Astrocyte (in vitro differentiated cells and primary cell): ENCODE data around the gene MKRN2.

Source experiments
- EZH2 ChIP-seq: IDR thresholded peaks from 2 replicates; pipeline ENCODE4 v1.6.1; 2012; ENCODE audit warnings: mild to moderate bottlenecking, low read length, inconsistent platforms; ENCODE audit not compliant: insufficient read depth
- TF ChIP-seq, protein P1 (sequence below): IDR thresholded peaks from 2 replicates; pipeline ENCODE4 v1.5.1; 2011; ENCODE audit warnings: low read depth, mild to moderate bottlenecking, inconsistent platforms, low read length, moderate library complexity; ENCODE audit not compliant: insufficient read depth

DNA sequence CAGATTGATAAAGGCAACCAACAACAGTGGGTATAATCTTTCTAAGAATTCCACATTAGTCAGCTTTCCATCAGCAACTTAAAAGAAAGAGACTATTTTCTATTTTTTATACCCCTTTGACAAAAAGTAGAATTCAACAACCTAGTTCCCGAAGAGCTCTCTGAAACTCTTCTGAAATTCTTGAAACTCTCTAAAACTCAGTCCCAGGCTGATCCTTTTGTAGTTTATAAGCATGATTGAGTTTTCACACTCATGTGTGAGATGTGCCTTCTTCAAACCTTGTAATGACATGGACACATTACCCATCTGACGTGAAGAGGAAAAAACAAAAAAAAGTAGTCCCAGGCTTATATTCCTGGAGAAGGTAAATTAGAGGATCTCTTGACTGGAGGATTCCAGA, 75.6 kb downstream of the MKRN2 start:
- TF ChIP-seq, protein P1, sequence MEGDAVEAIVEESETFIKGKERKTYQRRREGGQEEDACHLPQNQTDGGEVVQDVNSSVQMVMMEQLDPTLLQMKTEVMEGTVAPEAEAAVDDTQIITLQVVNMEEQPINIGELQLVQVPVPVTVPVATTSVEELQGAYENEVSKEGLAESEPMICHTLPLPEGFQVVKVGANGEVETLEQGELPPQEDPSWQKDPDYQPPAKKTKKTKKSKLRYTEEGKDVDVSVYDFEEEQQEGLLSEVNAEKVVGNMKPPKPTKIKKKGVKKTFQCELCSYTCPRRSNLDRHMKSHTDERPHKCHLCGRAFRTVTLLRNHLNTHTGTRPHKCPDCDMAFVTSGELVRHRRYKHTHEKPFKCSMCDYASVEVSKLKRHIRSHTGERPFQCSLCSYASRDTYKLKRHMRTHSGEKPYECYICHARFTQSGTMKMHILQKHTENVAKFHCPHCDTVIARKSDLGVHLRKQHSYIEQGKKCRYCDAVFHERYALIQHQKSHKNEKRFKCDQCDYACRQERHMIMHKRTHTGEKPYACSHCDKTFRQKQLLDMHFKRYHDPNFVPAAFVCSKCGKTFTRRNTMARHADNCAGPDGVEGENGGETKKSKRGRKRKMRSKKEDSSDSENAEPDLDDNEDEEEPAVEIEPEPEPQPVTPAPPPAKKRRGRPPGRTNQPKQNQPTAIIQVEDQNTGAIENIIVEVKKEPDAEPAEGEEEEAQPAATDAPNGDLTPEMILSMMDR: no peak
- TF ChIP-seq EZH2: no peak
